Measurements from ENCODE around the gene PGF. TPM values are rescaled to one million over a fixed set of nuclear protein-coding genes. Genes with fewer than 3 reads are reported as not detected.

PGF gene
- total RNA-seq, 1 donor from 2014 or later: 3.0 TPM

DNA sequence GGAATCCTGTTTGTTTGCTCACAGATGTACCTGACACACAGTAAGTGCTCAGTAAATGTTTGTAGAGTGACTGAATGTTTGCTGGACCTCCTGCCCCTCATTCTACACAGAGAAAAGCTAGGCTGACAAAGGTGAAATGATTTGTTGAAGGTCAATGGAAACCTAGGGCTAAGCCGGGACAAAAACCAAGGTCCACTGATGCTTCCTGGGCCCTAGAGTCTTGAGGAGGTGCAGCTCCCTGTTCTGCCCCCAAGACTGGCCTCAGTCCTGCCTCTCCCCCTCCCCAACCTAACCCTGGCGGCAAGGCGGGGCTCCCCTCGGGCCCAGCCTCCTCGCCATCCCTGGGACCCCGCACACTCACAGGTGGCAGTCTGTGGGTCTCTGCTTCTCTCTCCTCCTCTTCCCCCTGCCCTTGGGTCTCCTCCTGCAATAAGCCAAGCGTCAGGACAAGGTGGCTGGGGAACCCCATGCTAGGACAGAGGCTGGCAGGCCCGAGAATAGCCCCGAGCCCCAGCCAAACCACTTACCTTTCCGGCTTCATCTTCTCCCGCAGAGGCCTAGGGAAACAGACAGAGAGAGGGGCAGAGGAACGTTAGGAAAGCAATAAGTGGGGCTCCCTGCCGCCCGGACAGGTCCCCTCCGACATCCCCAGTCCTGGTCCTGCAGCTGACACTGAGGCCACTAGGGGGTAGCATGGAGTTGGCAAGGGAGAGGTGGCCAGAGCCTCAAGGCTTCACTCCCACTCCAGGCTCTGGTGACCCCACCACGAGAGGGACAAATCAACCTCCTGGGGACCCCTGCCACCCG lies 9.3 kb downstream of the PGF start:
- Histone ChIP-seq H3K9me3 (no peaks in the 10 kb centered on the region), H3K27ac (no peak overlapping the region), H3K36me3 (no peaks in the 10 kb centered on the region), H3K4me3 (no peak overlapping the region), H3K4me1 (peaks cover 35% of the 10 kb centered on the region), H3K27me3 (ENCODE audit: low read depth) (no peaks in the 10 kb centered on the region)
- peak; percentile 84 to 87 for ATAC-seq
- intact Hi-C loops (cut with DNase I): no loop called here
- peak; percentile 72 for DNase-seq
- TF ChIP-seq, protein P1, sequence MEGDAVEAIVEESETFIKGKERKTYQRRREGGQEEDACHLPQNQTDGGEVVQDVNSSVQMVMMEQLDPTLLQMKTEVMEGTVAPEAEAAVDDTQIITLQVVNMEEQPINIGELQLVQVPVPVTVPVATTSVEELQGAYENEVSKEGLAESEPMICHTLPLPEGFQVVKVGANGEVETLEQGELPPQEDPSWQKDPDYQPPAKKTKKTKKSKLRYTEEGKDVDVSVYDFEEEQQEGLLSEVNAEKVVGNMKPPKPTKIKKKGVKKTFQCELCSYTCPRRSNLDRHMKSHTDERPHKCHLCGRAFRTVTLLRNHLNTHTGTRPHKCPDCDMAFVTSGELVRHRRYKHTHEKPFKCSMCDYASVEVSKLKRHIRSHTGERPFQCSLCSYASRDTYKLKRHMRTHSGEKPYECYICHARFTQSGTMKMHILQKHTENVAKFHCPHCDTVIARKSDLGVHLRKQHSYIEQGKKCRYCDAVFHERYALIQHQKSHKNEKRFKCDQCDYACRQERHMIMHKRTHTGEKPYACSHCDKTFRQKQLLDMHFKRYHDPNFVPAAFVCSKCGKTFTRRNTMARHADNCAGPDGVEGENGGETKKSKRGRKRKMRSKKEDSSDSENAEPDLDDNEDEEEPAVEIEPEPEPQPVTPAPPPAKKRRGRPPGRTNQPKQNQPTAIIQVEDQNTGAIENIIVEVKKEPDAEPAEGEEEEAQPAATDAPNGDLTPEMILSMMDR (IDR thresholded peaks at IDR 0.05): peak; percentile 91

DNA sequence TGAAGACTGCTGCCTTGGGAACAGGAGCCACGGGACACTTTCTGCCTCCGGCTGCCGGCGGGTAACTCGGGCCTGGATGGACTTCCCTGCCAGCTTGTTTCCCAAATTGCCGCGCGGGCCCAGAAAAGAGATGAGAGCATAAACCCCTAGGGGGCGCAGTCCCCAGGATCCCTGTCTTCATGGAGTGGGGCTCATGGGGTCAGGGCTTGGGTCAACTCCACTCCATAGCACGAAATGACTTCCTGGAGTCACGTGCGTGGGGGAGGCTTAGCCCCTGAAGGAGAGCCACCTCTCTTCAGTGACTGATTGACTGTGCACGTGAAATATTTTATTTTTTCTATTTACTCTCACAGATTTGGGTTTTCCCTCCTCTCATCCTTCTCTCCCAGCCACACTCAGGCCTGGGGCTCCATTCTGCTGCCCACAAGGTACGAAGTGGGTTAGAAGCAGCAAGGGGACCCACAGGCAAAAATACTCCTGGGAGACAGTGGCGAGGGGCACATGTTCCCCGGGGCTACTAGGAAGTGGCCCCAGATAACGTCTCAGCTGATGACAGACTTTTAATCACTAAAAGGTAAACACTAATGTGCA lies 10.0 kb downstream of the PGF start:
- Histone ChIP-seq H3K36me3 (no peaks in the 10 kb centered on the region), H3K4me1 (peaks cover 40% of the 10 kb centered on the region), H3K27me3 (ENCODE audit: low read depth) (no peaks in the 10 kb centered on the region), H3K4me3 (no peak overlapping the region), H3K27ac (no peak overlapping the region), H3K9me3 (no peaks in the 10 kb centered on the region)
- intact Hi-C loops (cut with DNase I): no loop called here
- ATAC-seq: peak; percentile 13 to 43
- TF ChIP-seq, protein P1 (IDR thresholded peaks at IDR 0.05): peak; percentile 47
- no peak for DNase-seq

GRCh38 chr14:74942608-74943007 lies 12.8 kb downstream of the PGF start:
- intact Hi-C loops (cut with DNase I): no loop called here
- ATAC-seq: no peak
- Histone ChIP-seq H3K36me3 (no peaks in the 10 kb centered on the region), H3K27me3 (ENCODE audit: low read depth) (no peaks in the 10 kb centered on the region), H3K9me3 (no peaks in the 10 kb centered on the region), H3K4me1 (peaks cover 60% of the 10 kb centered on the region), H3K27ac (peak overlapping the region; percentile 85), H3K4me3 (peak overlapping the region; percentile 9)
- DNase-seq: no peak
- TF ChIP-seq, protein P1 (IDR thresholded peaks at IDR 0.05): no peak

- DNase-seq (no peak), ATAC-seq (no peak)
- Histone ChIP-seq H3K27ac (peak overlapping the region; percentile 85), H3K4me3 (peak overlapping the region; percentile 9), H3K9me3 (no peaks in the 10 kb centered on the region), H3K36me3 (no peaks in the 10 kb centered on the region), H3K27me3 (ENCODE audit: low read depth) (no peaks in the 10 kb centered on the region), H3K4me1 (peaks cover 60% of the 10 kb centered on the region)
- TF ChIP-seq, protein P1 (IDR thresholded peaks at IDR 0.05): no peak
- intact Hi-C loops (cut with DNase I): no loop called here
Measured at GRCh38 chr14:74942181-74942580, 13.2 kb downstream of the PGF start.

- peaks cover 56% of the 10 kb centered on the region for H3K4me1 ChIP-seq
- H3K9me3 ChIP-seq: no peaks in the 10 kb centered on the region
- H3K4me3 ChIP-seq: peak overlapping the region; percentile 9
Measured at GRCh38 chr14:74941676-74942097, 13.7 kb downstream of the PGF start.

More at GRCh38 chr14:74941676-74942097, 13.7 kb downstream of the PGF start:
- Histone ChIP-seq H3K36me3 (no peaks in the 10 kb centered on the region), H3K27ac (peak overlapping the region; percentile 85), H3K27me3 (ENCODE audit: low read depth) (no peaks in the 10 kb centered on the region)
- TF ChIP-seq, protein P1 (IDR thresholded peaks at IDR 0.05): no peak
- ATAC-seq: peak; percentile 70 to 78
- peak; percentile 84 for DNase-seq
- intact Hi-C loops (cut with DNase I): no loop called here

Data from lower lobe of right lung (tissue), 2 donors.